Tongue (tissue), 2 donors: ENCODE measurements around the gene THBS4. TPM values are rescaled to one million over a fixed set of nuclear protein-coding genes. Genes with fewer than 3 reads are reported as not detected.

Experiments
- DNase-seq: peaks from one replicate; pipeline ENCODE4 v3.0.0-alpha.2; 2015
- total RNA-seq: library from RNA; depleted of rRNA; stranded (reverse); fragments of >200 nt; gene quantifications from one replicate; pipeline ENCODE4 v1.2.3, GENCODE V29; 2014

The THBS4 gene
- 789 TPM for total RNA-seq

GRCh38 chr5:80034962-80035821 lies at the start of gene THBS4:
Gene THBS4, plus strand, starts transcription at chr5:80035348. Its CDS starts 190 bp downstream, at chr5:80035538.
- DNase-seq, result no peak

GRCh38 chr5:79986260-79986659 lies 48.9 kb upstream of the THBS4 start:
- no peak for DNase-seq

GRCh38 chr5:79990205-79990597 lies 44.9 kb upstream of the THBS4 start:
- DNase-seq, result no peak

- DNase-seq, result peak; percentile 94
Observed at GRCh38 chr5:79990598-79991507, 44.3 kb upstream of the THBS4 start, which contains the start of gene MTX3. Gene MTX3, minus strand, starts transcription at chr5:79991262. Its CDS starts 24 bp downstream, at chr5:79991238.

GRCh38 chr5:79992891-79993657 lies 42.1 kb upstream of the THBS4 start:
- no peak for DNase-seq

GRCh38 chr5:79999722-80000121 lies 35.4 kb upstream of the THBS4 start:
- DNase-seq, result no peak

GRCh38 chr5:80002677-80003076 lies 32.5 kb upstream of the THBS4 start:
- no peak for DNase-seq

GRCh38 chr5:80008995-80009765 lies 26.0 kb upstream of the THBS4 start:
- DNase-seq, result peak; percentile 67

GRCh38 chr5:80010754-80011392 lies 24.3 kb upstream of the THBS4 start:
- DNase-seq, result no peak

- no peak for DNase-seq
Observed at GRCh38 chr5:80025069-80025468, 10.1 kb upstream of the THBS4 start.

- DNase-seq, result no peak
Observed at GRCh38 chr5:80026841-80027240, 8.3 kb upstream of the THBS4 start.

GRCh38 chr5:80031109-80031508 lies 4.0 kb upstream of the THBS4 start:
- no peak for DNase-seq

- DNase-seq, result no peak
Observed at GRCh38 chr5:80033513-80033912, 1.6 kb upstream of the THBS4 start.

- no peak for DNase-seq
Observed at GRCh38 chr5:80034559-80034958, 589 bp upstream of the THBS4 start.

GRCh38 chr5:80035839-80036238 lies 691 bp downstream of the THBS4 start:
- no peak for DNase-seq

GRCh38 chr5:80036615-80037014 lies 1.5 kb downstream of the THBS4 start:
- peak; percentile 7 for DNase-seq

GRCh38 chr5:80037366-80037765 lies 2.2 kb downstream of the THBS4 start:
- DNase-seq, result no peak

GRCh38 chr5:80039650-80040049 lies 4.5 kb downstream of the THBS4 start:
- no peak for DNase-seq

GRCh38 chr5:80041527-80041926 lies 6.4 kb downstream of the THBS4 start:
- peak; percentile 71 for DNase-seq

- no peak for DNase-seq
Observed at GRCh38 chr5:80042330-80042729, 7.2 kb downstream of the THBS4 start.

GRCh38 chr5:80043187-80043586 lies 8.0 kb downstream of the THBS4 start:
- no peak for DNase-seq
